Metanephros (tissue), 1 donor: ENCODE measurements around the gene C22orf31. TPM values are rescaled to one million over a fixed set of nuclear protein-coding genes. Genes with fewer than 3 reads are reported as not detected.

Experiments
- total RNA-seq: library from RNA; depleted of rRNA; stranded (reverse); fragments of >200 nt; gene quantifications from one replicate; pipeline ENCODE4 v1.2.3, GENCODE V29; 2014

Gene C22orf31
- total RNA-seq, result 0.64 TPM

DNA sequence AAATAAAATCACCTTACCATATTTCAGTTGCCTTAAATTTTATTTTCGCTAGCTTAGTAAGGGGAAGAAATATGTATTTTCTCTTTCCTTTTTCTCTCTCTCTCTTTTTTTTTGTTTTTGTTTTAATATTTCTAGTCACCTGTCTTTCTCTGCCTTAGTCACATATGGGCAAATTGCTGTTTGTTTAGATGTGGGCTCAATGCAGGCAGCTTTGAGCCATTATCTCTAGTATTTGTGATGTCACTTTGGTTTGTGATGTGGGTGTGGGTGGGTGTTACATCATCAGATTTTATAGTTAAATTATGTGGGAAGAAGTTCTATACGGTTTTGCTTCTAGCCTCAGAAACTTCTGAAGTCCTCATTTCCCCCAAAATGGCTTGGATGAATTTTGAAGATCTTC is at the start of gene C22orf31:
TSS of gene C22orf31 (minus strand) at position 59 of the 400 bp plus-strand sequence. CDS start at position 20, 39 bp downstream.

DNA sequence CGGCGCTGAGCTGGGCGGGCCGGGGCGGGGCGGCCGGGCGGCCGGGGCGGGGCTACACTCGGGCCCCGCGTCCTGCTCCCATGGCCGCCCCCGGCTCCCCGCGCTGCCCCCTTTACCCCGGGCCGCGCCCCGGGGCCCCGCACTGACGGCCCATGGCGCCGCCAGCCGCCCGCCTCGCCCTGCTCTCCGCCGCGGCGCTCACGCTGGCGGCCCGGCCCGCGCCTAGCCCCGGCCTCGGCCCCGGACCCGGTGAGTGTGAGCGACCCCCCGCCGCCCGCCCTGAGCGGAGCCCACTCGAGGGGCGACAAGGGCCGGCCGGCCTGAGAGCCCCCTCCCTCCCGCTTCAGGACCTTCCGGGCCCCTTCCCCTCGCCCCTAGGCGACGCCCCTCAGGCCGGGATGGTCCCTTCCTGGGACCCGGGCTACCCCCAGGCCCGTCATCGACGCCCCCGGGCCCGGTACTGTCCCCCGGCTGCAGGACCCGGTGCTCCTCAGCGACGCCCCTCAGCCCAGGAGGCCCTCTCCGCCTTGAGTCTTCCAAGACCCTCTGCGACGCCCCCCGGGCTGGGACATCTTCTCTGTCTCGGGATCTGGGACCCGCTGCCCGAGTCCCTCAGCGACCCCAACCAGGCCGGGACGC is 11.5 kb upstream of the C22orf31 start, which contains the start of gene KREMEN1:
TSS of gene KREMEN1 (plus strand) at position 57 of the 639 bp plus-strand sequence. CDS start at position 153, 96 bp downstream.

Other genes with a start within 250 kb of the C22orf31 start
- 27.7 TPM for gene ZNRF3, start 178.3 kb downstream of the C22orf31 start, total RNA-seq
- 41.0 TPM for gene KREMEN1, start 11.2 kb upstream of the C22orf31 start, total RNA-seq
- gene EMID1, start 144.1 kb upstream of the C22orf31 start, total RNA-seq, result 58.3 TPM
- 28.1 TPM for gene RHBDD3, start 206.2 kb upstream of the C22orf31 start, total RNA-seq
- 155 TPM for gene EWSR1, start 206.4 kb upstream of the C22orf31 start, total RNA-seq
- gene GAS2L1, start 244.8 kb upstream of the C22orf31 start, total RNA-seq, result 8.9 TPM